Liver (tissue), 9 donors: ENCODE results near the gene CDC25A. TPM values are rescaled to one million over a fixed set of nuclear protein-coding genes. Genes with fewer than 3 reads are reported as not detected.

Experiments used
- DNase-seq: peaks from one replicate; pipeline ENCODE4 v3.0.0-alpha.2; 2017; ENCODE audit warnings: low spot score
- H3K27ac ChIP-seq, 2 donors: one replicate each; pipeline ENCODE4 v1.7.0; 2013; ENCODE audit warnings: inconsistent platforms in 2 of 2, low read length in 2 of 2, control low read depth in 1 of 2, low read depth in 1 of 2, mild to moderate bottlenecking in 1 of 2
- H3K27me3 ChIP-seq, 4 donors: one replicate each; pipeline versions ENCODE4 v1.6.1 to v1.7.0; 2013; ENCODE audit warnings: low read length in 3 of 4, inconsistent platforms in 1 of 4, mild to moderate bottlenecking in 1 of 4, moderate library complexity in 1 of 4; ENCODE audit not compliant: control insufficient read depth in 4 of 4, insufficient read depth in 4 of 4
- H3K36me3 ChIP-seq, 4 donors: one replicate each; pipeline versions ENCODE4 v1.6.1 to v1.7.0; 2013; ENCODE audit warnings: low read length in 3 of 4, mild to moderate bottlenecking in 3 of 4, low read depth in 1 of 4, moderate library complexity in 1 of 4; ENCODE audit not compliant: control insufficient read depth in 4 of 4, insufficient read depth in 3 of 4
- H3K4me1 ChIP-seq, 4 donors: one replicate each; pipeline versions ENCODE4 v1.6.1 to v1.7.0; 2013; ENCODE audit warnings: low read length in 3 of 4, mild to moderate bottlenecking in 3 of 4, moderate library complexity in 1 of 4; ENCODE audit not compliant: control insufficient read depth in 4 of 4, insufficient read depth in 4 of 4
- H3K4me3 ChIP-seq, 3 donors: one replicate each; pipeline versions ENCODE4 v1.6.1 to v1.7.0; 2013; ENCODE audit warnings: low read length in 3 of 3, control low read depth in 1 of 3, low read depth in 1 of 3, mild to moderate bottlenecking in 1 of 3
- H3K9ac ChIP-seq, 2 donors: one replicate each; pipeline ENCODE4 v1.7.0; 2013; ENCODE audit warnings: low read length in 2 of 2, mild to moderate bottlenecking in 2 of 2, moderate library complexity in 2 of 2, control low read depth in 1 of 2, low read depth in 1 of 2
- H3K9me3 ChIP-seq, 4 donors: one replicate each; pipeline versions ENCODE4 v1.6.1 to v1.7.0; 2013; ENCODE audit warnings: low read length in 3 of 4; ENCODE audit not compliant: control insufficient read depth in 4 of 4
- EGR1 ChIP-seq, 2 donors: IDR thresholded peaks; 2 replicates each; pipeline ENCODE4 v1.6.1; 2016 to 2018; ENCODE audit warnings: antibody characterized with exemption in 2 of 2, low read depth in 2 of 2
- FOXA1 ChIP-seq: IDR thresholded peaks from 2 replicates; pipeline ENCODE4 v1.6.1; 2016; ENCODE audit warnings: antibody characterized with exemption
- FOXA2 ChIP-seq: IDR thresholded peaks from 2 replicates; pipeline ENCODE4 v1.6.1; 2016; ENCODE audit warnings: antibody characterized with exemption
- GABPA ChIP-seq, 2 donors: IDR thresholded peaks in 1 of 2; conservative IDR thresholded peaks in 1 of 2; 2 replicates each; pipeline ENCODE4 v1.6.1; 2016; ENCODE audit warnings: antibody characterized with exemption in 2 of 2, mild to moderate bottlenecking in 1 of 2, moderate library complexity in 1 of 2
- HNF4A ChIP-seq, 2 donors: conservative IDR thresholded peaks; 2 replicates each; pipeline ENCODE4 v1.6.1; 2016; ENCODE audit warnings: antibody characterized with exemption in 2 of 2, mild to moderate bottlenecking in 2 of 2
- NR2F2 ChIP-seq: IDR thresholded peaks from 2 replicates; pipeline ENCODE4 v1.6.1; 2016; ENCODE audit warnings: antibody characterized with exemption
- RAD21 ChIP-seq, 2 donors: IDR thresholded peaks; 2 replicates each; pipeline ENCODE4 v1.6.1; 2016; ENCODE audit warnings: antibody characterized with exemption in 2 of 2, mild to moderate bottlenecking in 2 of 2
- TAF1 ChIP-seq: conservative IDR thresholded peaks from 2 replicates; pipeline ENCODE4 v1.6.1; 2016; ENCODE audit warnings: antibody characterized with exemption, mild to moderate bottlenecking
- YY1 ChIP-seq: IDR thresholded peaks from 2 replicates; pipeline ENCODE4 v1.6.1; 2016; ENCODE audit warnings: antibody characterized with exemption, mild to moderate bottlenecking
- WGBS: extraction: QIAGEN DNeasy Blood & Tissue Kit; methylation state at CpG from one replicate; pipeline ENCODE4 v1.1.7; 2013; 5-methylcytosine and 5-hydroxymethylcytosine counted together
- polyA plus RNA-seq, 2 donors: library from polyadenylated mRNA; stranded (reverse) in 1 of 2; unstranded in 1 of 2; fragments of 200-250 nt in 1 of 2; fragments of >200 nt in 1 of 2; fragmentation: Nextera tagmentation in 1 of 2; extraction: Ambion mirVana in 1 of 2; gene quantifications; one replicate each; pipeline versions ENCODE4 v1.2.1 to v1.2.3, GENCODE V29; 2013 to 2015
- total RNA-seq, 2 donors: library from RNA; depleted of rRNA; stranded (reverse); fragments of >200 nt; gene quantifications; one replicate each; pipeline ENCODE4 v1.2.3, GENCODE V29; 2014
- TF ChIP-seq, protein P1 (sequence below): fragments of 150-350 bp; IDR thresholded peaks from 2 replicates; pipeline ENCODE4 v1.5.1; 2017; ENCODE audit warnings: improper control_type of control experiment, low read depth, low read length; ENCODE audit not compliant: missing input control
- TF ChIP-seq, protein P2 (sequence below): IDR thresholded peaks from 2 replicates; pipeline ENCODE4 v1.6.1; 2016; ENCODE audit warnings: antibody characterized with exemption, mild to moderate bottlenecking
- TF ChIP-seq, protein P3 (sequence below): IDR thresholded peaks from 2 replicates; pipeline ENCODE4 v1.6.1; 2016; ENCODE audit warnings: antibody characterized with exemption
- TF ChIP-seq, protein P4 (sequence below): IDR thresholded peaks from 2 replicates; pipeline ENCODE4 v1.6.1; 2016; ENCODE audit warnings: antibody characterized with exemption
- donor health status: healthy.
- donor health status: healthy.
- donor health status: healthy.
- donor health status: healthy.
- donor health status: healthy.

CDC25A gene
- total and polyA plus RNA-seq, 4 donors, result 0.18 to 29.6 (median 0.60) TPM

DNA sequence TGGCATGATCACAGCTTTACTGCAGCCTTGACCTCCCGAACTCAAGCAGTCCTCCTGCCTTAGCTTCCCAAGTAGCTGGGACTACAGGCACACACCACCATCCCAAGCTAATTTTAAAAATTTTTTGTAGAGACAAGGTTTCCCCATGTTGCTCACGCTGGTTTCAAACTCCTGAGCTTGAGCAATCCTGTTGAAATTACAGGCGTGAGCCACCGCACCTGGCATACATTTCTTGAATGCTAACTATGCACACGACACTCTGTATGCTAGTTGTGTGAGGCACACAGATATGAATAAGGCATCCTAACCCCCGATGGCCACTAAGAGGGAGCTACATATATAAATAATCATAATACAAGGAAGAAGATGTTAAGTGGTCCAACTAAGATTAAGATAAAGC, 64.9 kb downstream of the CDC25A start:
- no peak for TF ChIP-seq YY1
- no peak for TF ChIP-seq NR2F2
- no peak for TF ChIP-seq RAD21 (IDR thresholded peaks at IDR 0.05)
- TF ChIP-seq GABPA (IDR thresholded peaks at IDR 0.05 in 1 of 2, conservative IDR thresholded peaks at IDR 0.05 in 1 of 2), result no peak
- DNase-seq, result no peak
- Histone ChIP-seq H3K4me1 (no peaks in the 10 kb centered on the region), H3K9ac (no peak overlapping the region), H3K9me3 (no peaks in the 10 kb centered on the region), H3K36me3 (no peaks in the 10 kb centered on the region), H3K4me3 (no peak overlapping the region), H3K27me3 (no peaks in the 10 kb centered on the region), H3K27ac (no peak overlapping the region)
- 93% methylated on average over 6 of the region's 6 CpGs for WGBS

DNA sequence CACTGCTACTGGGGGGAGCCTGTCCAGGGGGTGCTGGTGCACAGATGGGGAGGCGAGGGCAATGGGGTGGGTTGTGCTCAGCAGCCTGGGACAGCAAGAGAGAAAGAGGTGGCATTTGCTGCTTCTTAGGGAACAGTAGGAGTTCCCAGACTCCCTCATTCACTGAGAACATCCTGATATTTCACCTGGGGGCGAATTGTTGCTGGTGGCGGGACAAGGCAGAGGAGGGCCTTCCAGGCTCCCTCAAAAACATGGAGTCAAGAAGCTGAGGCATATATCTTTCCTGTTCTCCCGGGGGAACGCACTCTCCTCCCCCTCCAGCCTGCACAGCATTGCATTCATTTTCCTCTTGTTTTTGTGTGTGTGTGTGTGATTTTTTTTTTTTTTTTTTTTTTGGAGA, 65.7 kb downstream of the CDC25A start:
- no peak overlapping the region for H3K27ac ChIP-seq
- TF ChIP-seq NR2F2 (no peak), YY1 (no peak), FOXA2 (no peak), TAF1 (no peak), HNF4A (conservative IDR thresholded peaks at IDR 0.05) (no peak), GABPA (IDR thresholded peaks at IDR 0.05 in 1 of 2, conservative IDR thresholded peaks at IDR 0.05 in 1 of 2) (no peak), EGR1 (IDR thresholded peaks at IDR 0.05; ENCODE audit: low read depth in 2 of 2) (no peak)
- TF ChIP-seq, protein P1, sequence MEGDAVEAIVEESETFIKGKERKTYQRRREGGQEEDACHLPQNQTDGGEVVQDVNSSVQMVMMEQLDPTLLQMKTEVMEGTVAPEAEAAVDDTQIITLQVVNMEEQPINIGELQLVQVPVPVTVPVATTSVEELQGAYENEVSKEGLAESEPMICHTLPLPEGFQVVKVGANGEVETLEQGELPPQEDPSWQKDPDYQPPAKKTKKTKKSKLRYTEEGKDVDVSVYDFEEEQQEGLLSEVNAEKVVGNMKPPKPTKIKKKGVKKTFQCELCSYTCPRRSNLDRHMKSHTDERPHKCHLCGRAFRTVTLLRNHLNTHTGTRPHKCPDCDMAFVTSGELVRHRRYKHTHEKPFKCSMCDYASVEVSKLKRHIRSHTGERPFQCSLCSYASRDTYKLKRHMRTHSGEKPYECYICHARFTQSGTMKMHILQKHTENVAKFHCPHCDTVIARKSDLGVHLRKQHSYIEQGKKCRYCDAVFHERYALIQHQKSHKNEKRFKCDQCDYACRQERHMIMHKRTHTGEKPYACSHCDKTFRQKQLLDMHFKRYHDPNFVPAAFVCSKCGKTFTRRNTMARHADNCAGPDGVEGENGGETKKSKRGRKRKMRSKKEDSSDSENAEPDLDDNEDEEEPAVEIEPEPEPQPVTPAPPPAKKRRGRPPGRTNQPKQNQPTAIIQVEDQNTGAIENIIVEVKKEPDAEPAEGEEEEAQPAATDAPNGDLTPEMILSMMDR, result no peak
- TF ChIP-seq, protein P2, sequence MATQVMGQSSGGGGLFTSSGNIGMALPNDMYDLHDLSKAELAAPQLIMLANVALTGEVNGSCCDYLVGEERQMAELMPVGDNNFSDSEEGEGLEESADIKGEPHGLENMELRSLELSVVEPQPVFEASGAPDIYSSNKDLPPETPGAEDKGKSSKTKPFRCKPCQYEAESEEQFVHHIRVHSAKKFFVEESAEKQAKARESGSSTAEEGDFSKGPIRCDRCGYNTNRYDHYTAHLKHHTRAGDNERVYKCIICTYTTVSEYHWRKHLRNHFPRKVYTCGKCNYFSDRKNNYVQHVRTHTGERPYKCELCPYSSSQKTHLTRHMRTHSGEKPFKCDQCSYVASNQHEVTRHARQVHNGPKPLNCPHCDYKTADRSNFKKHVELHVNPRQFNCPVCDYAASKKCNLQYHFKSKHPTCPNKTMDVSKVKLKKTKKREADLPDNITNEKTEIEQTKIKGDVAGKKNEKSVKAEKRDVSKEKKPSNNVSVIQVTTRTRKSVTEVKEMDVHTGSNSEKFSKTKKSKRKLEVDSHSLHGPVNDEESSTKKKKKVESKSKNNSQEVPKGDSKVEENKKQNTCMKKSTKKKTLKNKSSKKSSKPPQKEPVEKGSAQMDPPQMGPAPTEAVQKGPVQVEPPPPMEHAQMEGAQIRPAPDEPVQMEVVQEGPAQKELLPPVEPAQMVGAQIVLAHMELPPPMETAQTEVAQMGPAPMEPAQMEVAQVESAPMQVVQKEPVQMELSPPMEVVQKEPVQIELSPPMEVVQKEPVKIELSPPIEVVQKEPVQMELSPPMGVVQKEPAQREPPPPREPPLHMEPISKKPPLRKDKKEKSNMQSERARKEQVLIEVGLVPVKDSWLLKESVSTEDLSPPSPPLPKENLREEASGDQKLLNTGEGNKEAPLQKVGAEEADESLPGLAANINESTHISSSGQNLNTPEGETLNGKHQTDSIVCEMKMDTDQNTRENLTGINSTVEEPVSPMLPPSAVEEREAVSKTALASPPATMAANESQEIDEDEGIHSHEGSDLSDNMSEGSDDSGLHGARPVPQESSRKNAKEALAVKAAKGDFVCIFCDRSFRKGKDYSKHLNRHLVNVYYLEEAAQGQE, result no peak
- TF ChIP-seq, protein P3, sequence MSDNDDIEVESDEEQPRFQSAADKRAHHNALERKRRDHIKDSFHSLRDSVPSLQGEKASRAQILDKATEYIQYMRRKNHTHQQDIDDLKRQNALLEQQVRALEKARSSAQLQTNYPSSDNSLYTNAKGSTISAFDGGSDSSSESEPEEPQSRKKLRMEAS, result no peak
- TF ChIP-seq, protein P4, sequence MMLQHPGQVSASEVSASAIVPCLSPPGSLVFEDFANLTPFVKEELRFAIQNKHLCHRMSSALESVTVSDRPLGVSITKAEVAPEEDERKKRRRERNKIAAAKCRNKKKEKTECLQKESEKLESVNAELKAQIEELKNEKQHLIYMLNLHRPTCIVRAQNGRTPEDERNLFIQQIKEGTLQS, result no peak
- no peak for DNase-seq
- H3K27me3 ChIP-seq, result no peaks in the 10 kb centered on the region
- H3K4me1 ChIP-seq, result no peaks in the 10 kb centered on the region
- no peak overlapping the region for H3K4me3 ChIP-seq
- no peak overlapping the region for H3K9ac ChIP-seq
- 97% methylated on average over 5 of the region's 5 CpGs for WGBS
- H3K36me3 ChIP-seq, result no peaks in the 10 kb centered on the region
- H3K9me3 ChIP-seq, result no peaks in the 10 kb centered on the region

DNA sequence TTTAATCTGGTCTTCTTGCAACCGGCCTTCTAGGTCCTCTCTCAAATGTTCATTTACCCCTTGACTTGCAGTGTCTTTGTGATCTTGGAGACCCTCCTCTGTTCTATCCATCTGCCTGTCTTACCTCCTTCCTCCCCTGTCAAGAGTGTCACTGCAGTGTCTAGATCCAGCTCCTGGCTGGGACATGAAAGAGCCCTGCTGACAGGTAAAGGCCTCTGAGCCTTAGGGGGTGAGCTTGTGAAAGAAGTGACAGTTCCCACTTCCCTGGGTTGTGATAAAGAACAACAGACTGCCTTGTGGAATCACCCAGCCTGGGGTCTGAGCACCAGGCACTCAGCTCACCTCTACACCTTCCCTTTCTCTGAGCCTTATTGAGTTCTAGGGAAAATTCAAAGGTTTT, 68.0 kb downstream of the CDC25A start:
- no peak overlapping the region for H3K4me3 ChIP-seq
- no peaks in the 10 kb centered on the region for H3K4me1 ChIP-seq
- 95% methylated on average over 1 of the region's 1 CpG for WGBS
- TF ChIP-seq TAF1, result no peak
- TF ChIP-seq EGR1 (IDR thresholded peaks at IDR 0.05; ENCODE audit: low read depth in 2 of 2), result no peak
- TF ChIP-seq GABPA (IDR thresholded peaks at IDR 0.05 in 1 of 2, conservative IDR thresholded peaks at IDR 0.05 in 1 of 2), result no peak
- no peak for TF ChIP-seq FOXA1
- TF ChIP-seq, protein P3, result no peak
- H3K9ac ChIP-seq, result no peak overlapping the region
- H3K27ac ChIP-seq, result no peak overlapping the region
- no peaks in the 10 kb centered on the region for H3K9me3 ChIP-seq
- H3K36me3 ChIP-seq, result no peaks in the 10 kb centered on the region
- no peaks in the 10 kb centered on the region for H3K27me3 ChIP-seq
- DNase-seq, result no peak
